ENCODE results near the gene CAST. TPM values are rescaled to one million over a fixed set of nuclear protein-coding genes. Genes with fewer than 3 reads are reported as not detected.
A peak's percentile ranks its signal among the peaks of the same experiment; 100 is the strongest.

Gene CAST
- total RNA-seq, 2 donors from 2014 or later: 251 to 256 TPM

GRCh38 chr5:96807075-96807654, 145.0 kb downstream of the CAST start:
- Histone ChIP-seq H3K36me3 (no peaks in the 10 kb centered on the region), H3K27me3 (replicated peaks; ENCODE audit: insufficient read depth) (no peaks in the 10 kb centered on the region), H3K4me1 (replicated peaks) (no peaks in the 10 kb centered on the region), H3K9me3 (no peaks in the 10 kb centered on the region), H3K4me3 (peak overlapping the region; percentile 90 to 99), H3K27ac (peak overlapping the region; percentile 99 to 100)
- intact Hi-C loops (cut with DNase I): loop anchor here (5.0 to 10.0 kb wide), 3 partner anchors 52 to 1965 kb away; partner anchors contain the start of genes LNPEP and RGMB
- TF ChIP-seq CTCF (IDR thresholded peaks at IDR 0.05) (peak in 2 of 4 experiments; percentile 5 to 22), POLR2AphosphoS5 (IDR thresholded peaks at IDR 0.05) (peak; percentile 27), POLR2A (IDR thresholded peaks at IDR 0.05) (no peak)
- peak; percentile 69 for DNase-seq (ENCODE audit: low spot score)
- WGBS: 1% methylated on average over 37 of the region's 37 CpGs

- DNase-seq (ENCODE audit: low spot score): no peak
- Histone ChIP-seq H3K36me3 (no peaks in the 10 kb centered on the region), H3K27me3 (replicated peaks; ENCODE audit: insufficient read depth) (no peaks in the 10 kb centered on the region), H3K4me1 (replicated peaks) (no peaks in the 10 kb centered on the region), H3K4me3 (peak overlapping the region; percentile 90 to 99), H3K9me3 (no peaks in the 10 kb centered on the region), H3K27ac (peak overlapping the region; percentile 99 to 100)
- intact Hi-C loops (cut with DNase I): loop anchor here (5.0 to 10.0 kb wide), 3 partner anchors 54 to 1964 kb away; partner anchors contain the start of genes LNPEP and RGMB
- no peak for TF ChIP-seq POLR2A (IDR thresholded peaks at IDR 0.05)
- no peak for TF ChIP-seq POLR2AphosphoS5 (IDR thresholded peaks at IDR 0.05)
- TF ChIP-seq CTCF (IDR thresholded peaks at IDR 0.05): no peak
- 35% methylated on average over 2 of the region's 2 CpGs for WGBS
Measured at GRCh38 chr5:96808541-96808828, 146.3 kb downstream of the CAST start.

- H3K4me3 ChIP-seq: peak overlapping the region in 1 of 2 donors; percentile 90
- peak overlapping the region; percentile 99 to 100 for H3K27ac ChIP-seq
- no peaks in the 10 kb centered on the region for H3K27me3 ChIP-seq (replicated peaks; ENCODE audit: insufficient read depth)
- intact Hi-C loops (cut with DNase I): loop anchor here (5.0 to 10.0 kb wide), 3 partner anchors 54 to 1963 kb away; partner anchors contain the start of genes LNPEP and RGMB
- WGBS: 88% methylated on average over 8 of the region's 8 CpGs
- H3K36me3 ChIP-seq: no peaks in the 10 kb centered on the region
- H3K9me3 ChIP-seq: no peaks in the 10 kb centered on the region
- no peaks in the 10 kb centered on the region for H3K4me1 ChIP-seq (replicated peaks)
- no peak for TF ChIP-seq CTCF (IDR thresholded peaks at IDR 0.05)
- no peak for TF ChIP-seq POLR2AphosphoS5 (IDR thresholded peaks at IDR 0.05)
- no peak for TF ChIP-seq POLR2A (IDR thresholded peaks at IDR 0.05)
- no peak for DNase-seq (ENCODE audit: low spot score)
Measured at GRCh38 chr5:96808868-96809558, 146.8 kb downstream of the CAST start.

- 92% methylated on average over 9 of the region's 9 CpGs for WGBS
- no peaks in the 10 kb centered on the region for H3K27me3 ChIP-seq (replicated peaks; ENCODE audit: insufficient read depth)
- no peak overlapping the region for H3K27ac ChIP-seq
Measured at GRCh38 chr5:96809921-96810320, 147.7 kb downstream of the CAST start.

More at GRCh38 chr5:96809921-96810320, 147.7 kb downstream of the CAST start:
- Histone ChIP-seq H3K9me3 (no peaks in the 10 kb centered on the region), H3K4me1 (replicated peaks) (no peaks in the 10 kb centered on the region), H3K36me3 (no peaks in the 10 kb centered on the region), H3K4me3 (no peak overlapping the region)
- intact Hi-C loops (cut with DNase I): loop anchor here (5.0 to 10.0 kb wide), 3 partner anchors 55 to 1962 kb away; partner anchors contain the start of genes LNPEP and RGMB
- no peak for DNase-seq (ENCODE audit: low spot score)
- TF ChIP-seq CTCF (IDR thresholded peaks at IDR 0.05) (no peak), POLR2AphosphoS5 (IDR thresholded peaks at IDR 0.05) (no peak), POLR2A (IDR thresholded peaks at IDR 0.05) (no peak)
